ENCODE data around the gene DDX39B. TPM values are rescaled to one million over a fixed set of nuclear protein-coding genes. Genes with fewer than 3 reads are reported as not detected.
"Not testable (repeated sequence)": the region's sequence is repeated elsewhere in the genome, so short reads cannot be mapped to it uniquely, and the experiment has no call there.

The DDX39B gene
- total and polyA plus RNA-seq, 2 of the 4 experiments (the other 2 are of a cell fraction), result 371 to 796 TPM

GRCh38 chr6:31541658-31542521 lies at the start of gene DDX39B (continued):
- TF ChIP-seq CTCF (conservative IDR thresholded peaks at IDR 0.05; ENCODE audit: low read depth, low read length) (no peak), CHD1 (IDR thresholded peaks at IDR 0.05; ENCODE audit: low read depth, low read length) (no peak)

GRCh38 chr6:31590691-31591090 lies 48.9 kb upstream of the DDX39B start:
- H4K8ac ChIP-seq (ENCODE audit: low read depth in 2 of 2, low read length in 2 of 2); H3K56ac ChIP-seq (ENCODE audit: extremely low read depth, insufficient read depth, low read length); H2AK9ac ChIP-seq (replicated peaks; ENCODE audit: low read depth, low read length, poor library complexity); H3K14ac ChIP-seq (replicated peaks; ENCODE audit: low read depth, low read length); H3K23ac ChIP-seq (ENCODE audit: low read depth, low read length); H2AFZ ChIP-seq (replicated peaks; ENCODE audit: low read length, poor library complexity); H3K36me3 ChIP-seq (ENCODE audit: control insufficient read depth, insufficient read depth, low read length); H3K4ac ChIP-seq (ENCODE audit: low read depth, low read length); ATAC-seq (ENCODE audit: low read depth); H3K9ac ChIP-seq (ENCODE audit: low read depth, low read length); H2BK20ac ChIP-seq (ENCODE audit: low read depth, low read length); H3K18ac ChIP-seq (ENCODE audit: low read depth, low read length); H3K9me1 ChIP-seq (ENCODE audit: insufficient read depth, low read length); H3K79me1 ChIP-seq (ENCODE audit: low read depth in 1 of 2, low read length in 2 of 2); H2BK15ac ChIP-seq (ENCODE audit: low read depth, low read length); H4K5ac ChIP-seq (ENCODE audit: low read depth, low read length); H3K4me2 ChIP-seq (ENCODE audit: low read depth, low read length); H4K20me1 ChIP-seq (ENCODE audit: insufficient read depth, low read length); DNase-seq; H3K4me3 ChIP-seq (ENCODE audit: insufficient read depth, low read depth, low read length); H3K27ac ChIP-seq (ENCODE audit: insufficient read depth, low read length); H2BK5ac ChIP-seq (ENCODE audit: low read depth, low read length, poor library complexity, severe bottlenecking); H3K9me3 ChIP-seq (ENCODE audit: control insufficient read depth, insufficient read depth, low read length); BruUV-seq (replicated peaks); H4K91ac ChIP-seq (ENCODE audit: insufficient read depth, low read depth, low read length); H2BK120ac ChIP-seq (ENCODE audit: low read depth, low read length); H2AK5ac ChIP-seq (ENCODE audit: low read depth, low read length); intact Hi-C loops (cut with micrococcal nuclease); dilution Hi-C loops (cut with HindIII; ENCODE audit: low sequenced_read_pairs, unreplicated experiment); H3K4me1 ChIP-seq (ENCODE audit: control insufficient read depth, insufficient read depth, low read length); POLR2A ChIA-PET (ENCODE audit: unreplicated experiment); in situ Hi-C loops (cut with MboI; ENCODE audit: low sequenced_read_pairs): not testable (repeated sequence)
- CTCF ChIA-PET, result interaction anchor here (0.9 kb wide), 1 partner anchor 10 kb away, joined by 3 read pairs; no protein-coding TSS in a partner anchor
- peaks cover 11% of the 10 kb centered on the region for H3K27me3 ChIP-seq (ENCODE audit: control insufficient read depth, insufficient read depth, low read length)
- 79% methylated on average over 5 of the region's 5 CpGs; no CpG with 5 or more reads in 1 of the 2 experiments for WGBS, 2 experiments (ENCODE audit: extremely low coverage in 2 of 2, insufficient read length in 1 of 2)
